ENCODE measurements around the gene GLE1. TPM values are rescaled to one million over a fixed set of nuclear protein-coding genes. Genes with fewer than 3 reads are reported as not detected.
A peak's percentile ranks its signal among the peaks of the same experiment; 100 is the strongest.
"Not testable (repeated sequence)": the region's sequence is repeated elsewhere in the genome, so short reads cannot be mapped to it uniquely, and the experiment has no call there.

Gene GLE1
- total RNA-seq, 1 experiment from 2014 or later: 26.5 TPM

GRCh38 chr9:128499920-128500319 lies 4.6 kb upstream of the GLE1 start:
- H3K9ac ChIP-seq (ENCODE audit: low read length): no peak overlapping the region
- no peaks in the 10 kb centered on the region for H3K27me3 ChIP-seq (ENCODE audit: low read length)
- H3K9me3 ChIP-seq (ENCODE audit: low read length): no peaks in the 10 kb centered on the region
- H2AFZ ChIP-seq (ENCODE audit: low read length): no peak overlapping the region
- H3K9me2 ChIP-seq (replicated peaks; ENCODE audit: insufficient read depth, low read length): no peaks in the 10 kb centered on the region
- H3K4me1 ChIP-seq (ENCODE audit: low read length): peaks cover 11% of the 10 kb centered on the region
- no peak overlapping the region for H3K4me3 ChIP-seq (ENCODE audit: low read length)
- H3K79me2 ChIP-seq (ENCODE audit: low read length): peaks cover 3% of the 10 kb centered on the region
- DNase-seq: no peak
- H3K27ac ChIP-seq (ENCODE audit: low read length): no peak overlapping the region
- H4K20me1 ChIP-seq (ENCODE audit: insufficient read depth, low read depth, low read length): no peaks in the 10 kb centered on the region
- peaks cover 15% of the 10 kb centered on the region; the same call in 1 of the 2 replicates for H3K36me3 ChIP-seq (ENCODE audit: insufficient read depth, low read length)
- no peak overlapping the region for H3K4me2 ChIP-seq (ENCODE audit: low read depth, low read length, poor library complexity, severe bottlenecking)

- peak overlapping the region; percentile 78 for H3K4me2 ChIP-seq (ENCODE audit: low read depth, low read length, poor library complexity, severe bottlenecking)
- H2AFZ ChIP-seq (ENCODE audit: low read length): not testable (repeated sequence)
These were observed 1.1 kb upstream of the GLE1 start for GRCh38 chr9:128503415-128503825.

GRCh38 chr9:128503870-128504269 lies 649 bp upstream of the GLE1 start:
- DNase-seq: no peak
- no peaks in the 10 kb centered on the region for H3K9me3 ChIP-seq (ENCODE audit: low read length)
- peak overlapping the region; percentile 78 for H3K4me2 ChIP-seq (ENCODE audit: low read depth, low read length, poor library complexity, severe bottlenecking)
- H3K27me3 ChIP-seq (ENCODE audit: low read length): no peaks in the 10 kb centered on the region
- peak overlapping the region; percentile 77 for H3K4me3 ChIP-seq (ENCODE audit: low read length)
- no peak overlapping the region; the same call in 1 of the 2 replicates for H2AFZ ChIP-seq (ENCODE audit: low read length)
- H4K20me1 ChIP-seq (ENCODE audit: insufficient read depth, low read depth, low read length): no peaks in the 10 kb centered on the region
- peaks cover 7% of the 10 kb centered on the region; the same call in 1 of the 2 replicates for H3K36me3 ChIP-seq (ENCODE audit: insufficient read depth, low read length)
- peak overlapping the region; percentile 68 for H3K27ac ChIP-seq (ENCODE audit: low read length)
- H3K79me2 ChIP-seq (ENCODE audit: low read length): peaks cover 30% of the 10 kb centered on the region
- H3K9me2 ChIP-seq (replicated peaks; ENCODE audit: insufficient read depth, low read length): no peaks in the 10 kb centered on the region
- peaks cover 24% of the 10 kb centered on the region for H3K4me1 ChIP-seq (ENCODE audit: low read length)
- H3K9ac ChIP-seq (ENCODE audit: low read length): peak overlapping the region; percentile 75

More at GRCh38 chr9:128503415-128503825, 1.1 kb upstream of the GLE1 start:
- Histone ChIP-seq H3K9ac (ENCODE audit: low read length) (0 out of 2 replicates have a peak overlapping the region, but pooled peaks have one; percentile 75), H3K4me3 (ENCODE audit: low read length) (peak overlapping the region; percentile 77; the same call in 1 of the 2 replicates), H3K4me1 (ENCODE audit: low read length) (peaks cover 24% of the 10 kb centered on the region), H3K27ac (ENCODE audit: low read length) (peak overlapping the region; percentile 68; the same call in 1 of the 2 replicates), H3K79me2 (ENCODE audit: low read length) (peaks cover 27% of the 10 kb centered on the region)
- H3K9me2 ChIP-seq (replicated peaks; ENCODE audit: insufficient read depth, low read length); DNase-seq; H4K20me1 ChIP-seq (ENCODE audit: insufficient read depth, low read depth, low read length); H3K9me3 ChIP-seq (ENCODE audit: low read length); H3K36me3 ChIP-seq (ENCODE audit: insufficient read depth, low read length); H3K27me3 ChIP-seq (ENCODE audit: low read length): not testable (repeated sequence)

GRCh38 chr9:128505414-128505765 lies 871 bp downstream of the GLE1 start:
- no peak overlapping the region; the same call in 1 of the 2 replicates for H2AFZ ChIP-seq (ENCODE audit: low read length)
- DNase-seq: no peak
- no peaks in the 10 kb centered on the region for H4K20me1 ChIP-seq (ENCODE audit: insufficient read depth, low read depth, low read length)
- H3K4me2 ChIP-seq (ENCODE audit: low read depth, low read length, poor library complexity, severe bottlenecking): peak overlapping the region; percentile 78
- H3K36me3 ChIP-seq (ENCODE audit: insufficient read depth, low read length): peaks cover 15% of the 10 kb centered on the region
- H3K27me3 ChIP-seq (ENCODE audit: low read length): no peaks in the 10 kb centered on the region
- peak overlapping the region; percentile 77 for H3K4me3 ChIP-seq (ENCODE audit: low read length)
- H3K27ac ChIP-seq (ENCODE audit: low read length): no peak overlapping the region
- H3K4me1 ChIP-seq (ENCODE audit: low read length): peaks cover 24% of the 10 kb centered on the region
- no peaks in the 10 kb centered on the region for H3K9me3 ChIP-seq (ENCODE audit: low read length)
- no peaks in the 10 kb centered on the region for H3K9me2 ChIP-seq (replicated peaks; ENCODE audit: insufficient read depth, low read length)
- H3K9ac ChIP-seq (ENCODE audit: low read length): peak overlapping the region; percentile 75
- peaks cover 33% of the 10 kb centered on the region for H3K79me2 ChIP-seq (ENCODE audit: low read length)

- not testable (repeated sequence) for H4K20me1 ChIP-seq (ENCODE audit: insufficient read depth, low read depth, low read length); H3K27me3 ChIP-seq (ENCODE audit: low read length); H2AFZ ChIP-seq (ENCODE audit: low read length); DNase-seq; H3K9me3 ChIP-seq (ENCODE audit: low read length); H3K9me2 ChIP-seq (replicated peaks; ENCODE audit: insufficient read depth, low read length); H3K27ac ChIP-seq (ENCODE audit: low read length)
- Histone ChIP-seq H3K4me1 (ENCODE audit: low read length) (peaks cover 24% of the 10 kb centered on the region), H3K9ac (ENCODE audit: low read length) (peak overlapping the region; percentile 75), H3K4me2 (ENCODE audit: low read depth, low read length, poor library complexity, severe bottlenecking) (peak overlapping the region; percentile 78), H3K4me3 (ENCODE audit: low read length) (peak overlapping the region; percentile 77), H3K79me2 (ENCODE audit: low read length) (peaks cover 33% of the 10 kb centered on the region), H3K36me3 (ENCODE audit: insufficient read depth, low read length) (peaks cover 15% of the 10 kb centered on the region)
These were observed 1.4 kb downstream of the GLE1 start for GRCh38 chr9:128505906-128506305.

GRCh38 chr9:128512820-128513219 lies 8.3 kb downstream of the GLE1 start:
- no peak overlapping the region for H3K4me2 ChIP-seq (ENCODE audit: low read depth, low read length, poor library complexity, severe bottlenecking)
- H3K27ac ChIP-seq (ENCODE audit: low read length): no peak overlapping the region
- no peaks in the 10 kb centered on the region for H3K4me1 ChIP-seq (ENCODE audit: low read length)
- H3K9me2 ChIP-seq (replicated peaks; ENCODE audit: insufficient read depth, low read length): no peaks in the 10 kb centered on the region
- peaks cover 18% of the 10 kb centered on the region for H3K79me2 ChIP-seq (ENCODE audit: low read length)
- H2AFZ ChIP-seq (ENCODE audit: low read length): no peak overlapping the region
- no peaks in the 10 kb centered on the region for H4K20me1 ChIP-seq (ENCODE audit: insufficient read depth, low read depth, low read length)
- H3K36me3 ChIP-seq (ENCODE audit: insufficient read depth, low read length): peaks cover 55% of the 10 kb centered on the region
- H3K27me3 ChIP-seq (ENCODE audit: low read length): no peaks in the 10 kb centered on the region
- H3K9me3 ChIP-seq (ENCODE audit: low read length): no peaks in the 10 kb centered on the region
- no peak overlapping the region for H3K9ac ChIP-seq (ENCODE audit: low read length)
- H3K4me3 ChIP-seq (ENCODE audit: low read length): no peak overlapping the region
- DNase-seq: no peak

GRCh38 chr9:128521956-128522355 lies 17.4 kb downstream of the GLE1 start:
- no peak overlapping the region for H2AFZ ChIP-seq (ENCODE audit: low read length)
- H3K27ac ChIP-seq (ENCODE audit: low read length): no peak overlapping the region
- H3K9me3 ChIP-seq (ENCODE audit: low read length): no peaks in the 10 kb centered on the region
- H3K27me3 ChIP-seq (ENCODE audit: low read length): no peaks in the 10 kb centered on the region
- H3K9ac ChIP-seq (ENCODE audit: low read length): no peak overlapping the region
- no peaks in the 10 kb centered on the region; the same call in 1 of the 2 replicates for H3K79me2 ChIP-seq (ENCODE audit: low read length)
- H3K4me3 ChIP-seq (ENCODE audit: low read length): no peak overlapping the region
- no peak overlapping the region for H3K4me2 ChIP-seq (ENCODE audit: low read depth, low read length, poor library complexity, severe bottlenecking)
- H3K9me2 ChIP-seq (replicated peaks; ENCODE audit: insufficient read depth, low read length): no peaks in the 10 kb centered on the region
- H3K36me3 ChIP-seq (ENCODE audit: insufficient read depth, low read length): peaks cover 22% of the 10 kb centered on the region
- H3K4me1 ChIP-seq (ENCODE audit: low read length): no peaks in the 10 kb centered on the region
- DNase-seq: no peak
- no peaks in the 10 kb centered on the region for H4K20me1 ChIP-seq (ENCODE audit: insufficient read depth, low read depth, low read length)

- no peak overlapping the region for H3K9ac ChIP-seq (ENCODE audit: low read length)
- H3K36me3 ChIP-seq (ENCODE audit: insufficient read depth, low read length): peaks cover 16% of the 10 kb centered on the region
- H3K4me2 ChIP-seq (ENCODE audit: low read depth, low read length, poor library complexity, severe bottlenecking): no peak overlapping the region
These were observed 18.8 kb downstream of the GLE1 start for GRCh38 chr9:128523199-128523925.

More at GRCh38 chr9:128523199-128523925, 18.8 kb downstream of the GLE1 start:
- Histone ChIP-seq H3K9me3 (ENCODE audit: low read length) (no peaks in the 10 kb centered on the region), H3K4me3 (ENCODE audit: low read length) (no peak overlapping the region), H2AFZ (ENCODE audit: low read length) (no peak overlapping the region), H3K4me1 (ENCODE audit: low read length) (no peaks in the 10 kb centered on the region), H3K27ac (ENCODE audit: low read length) (no peak overlapping the region), H3K79me2 (ENCODE audit: low read length) (no peaks in the 10 kb centered on the region), H3K27me3 (ENCODE audit: low read length) (no peaks in the 10 kb centered on the region), H3K9me2 (replicated peaks; ENCODE audit: insufficient read depth, low read length) (no peaks in the 10 kb centered on the region), H4K20me1 (ENCODE audit: insufficient read depth, low read depth, low read length) (no peaks in the 10 kb centered on the region)
- DNase-seq: no peak

All from Karpas-422 (cell line).